Sigmoid colon (tissue), 7 donors: ENCODE data around the gene MSI1. TPM values are rescaled to one million over a fixed set of nuclear protein-coding genes. Genes with fewer than 3 reads are reported as not detected.

Experiments used
- DNase-seq: peaks from one replicate; pipeline ENCODE4 v3.0.0-alpha.2; 2019
- H3K27ac ChIP-seq, 4 donors: fragments of 200-600 bp; sonication (generic); one replicate each; pipeline ENCODE4 v1.5.1; 2016 to 2019; ENCODE audit warnings: mild to moderate bottlenecking in 1 of 4
- H3K27me3 ChIP-seq, 3 donors: fragments of 200-600 bp; sonication (generic); one replicate each; pipeline ENCODE4 v1.5.1; 2019; ENCODE audit warnings: mild to moderate bottlenecking in 1 of 3
- H3K36me3 ChIP-seq, 4 donors: fragments of 200-600 bp; sonication (generic); one replicate each; pipeline ENCODE4 v1.5.1; 2016 to 2019
- H3K4me1 ChIP-seq, 4 donors: fragments of 200-600 bp; sonication (generic); one replicate each; pipeline ENCODE4 v1.5.1; 2017 to 2019
- H3K4me3 ChIP-seq, 4 donors: fragments of 200-600 bp; sonication (generic); one replicate each; pipeline ENCODE4 v1.5.1; 2017 to 2019; ENCODE audit warnings: mild to moderate bottlenecking in 2 of 4, moderate library complexity in 1 of 4
- H3K9me3 ChIP-seq, 4 donors: fragments of 200-600 bp in 3 of 4; sonication (generic) in 3 of 4; one replicate each; pipeline versions ENCODE4 v1.5.1 to v1.6.1; 2013 to 2019
- EP300 ChIP-seq, 4 donors: sonication (generic); formaldehyde crosslinking; IDR thresholded peaks; one replicate each; pipeline ENCODE4 v1.6.1; 2017; ENCODE audit warnings: antibody characterized with exemption in 4 of 4
- POLR2A ChIP-seq, 2 donors: fragments of 450-650 bp; IDR thresholded peaks; one replicate each; pipeline ENCODE4 v1.6.1; 2016; ENCODE audit warnings: antibody characterized with exemption in 2 of 2, mild to moderate bottlenecking in 2 of 2, moderate library complexity in 2 of 2
- POLR2AphosphoS5 ChIP-seq, 4 donors: sonication (generic); formaldehyde crosslinking; IDR thresholded peaks; one replicate each; pipeline ENCODE4 v1.6.1; 2017; ENCODE audit warnings: antibody characterized with exemption in 4 of 4
- WGBS, 2 donors: extraction: QIAGEN DNeasy Blood & Tissue Kit; methylation state at CpG; one replicate each; pipeline ENCODE4 v1.1.7; 2013; 5-methylcytosine and 5-hydroxymethylcytosine counted together
- intact Hi-C: fragments of 100-400 bp; cut with DNase I; formaldehyde crosslinking; loops from one replicate; pipeline ENCODE4 v1.15.1; 2023
- polyA plus RNA-seq, 3 donors: library from polyadenylated mRNA; stranded (reverse); fragments of 200-250 nt; gene quantifications; one replicate each; pipeline ENCODE4 v1.2.3, GENCODE V29; 2013
- small RNA-seq, 3 donors: library from RNA; depleted of rRNA; stranded (forward); fragments of <200 nt; gene quantifications; one replicate each; pipeline ENCODE3, GENCODE V24; 2016
- total RNA-seq, 4 donors: library from RNA; depleted of rRNA; stranded (reverse); fragments of >200 nt; gene quantifications; one replicate each; pipeline ENCODE4 v1.1.0, GENCODE V29; 2016
- TF ChIP-seq, protein P1 (sequence below), 4 experiments: fragments of 450-650 bp in 3 of 4; fragments of 200-600 bp in 1 of 4; IDR thresholded peaks; one replicate each; pipeline ENCODE4 v1.5.1; 2016 to 2019; ENCODE audit warnings: antibody characterized with exemption in 4 of 4, mild to moderate bottlenecking in 3 of 4, moderate library complexity in 2 of 4
- donor health status: healthy with polysubstance abuse.
- donor health status: Bipolar disorder and iron deficiency.
- donor health status: healthy.

The MSI1 gene
- total and polyA plus RNA-seq, 7 donors, result 0.60 to 1.2 (median 0.91) TPM; not detected in 3

DNA sequence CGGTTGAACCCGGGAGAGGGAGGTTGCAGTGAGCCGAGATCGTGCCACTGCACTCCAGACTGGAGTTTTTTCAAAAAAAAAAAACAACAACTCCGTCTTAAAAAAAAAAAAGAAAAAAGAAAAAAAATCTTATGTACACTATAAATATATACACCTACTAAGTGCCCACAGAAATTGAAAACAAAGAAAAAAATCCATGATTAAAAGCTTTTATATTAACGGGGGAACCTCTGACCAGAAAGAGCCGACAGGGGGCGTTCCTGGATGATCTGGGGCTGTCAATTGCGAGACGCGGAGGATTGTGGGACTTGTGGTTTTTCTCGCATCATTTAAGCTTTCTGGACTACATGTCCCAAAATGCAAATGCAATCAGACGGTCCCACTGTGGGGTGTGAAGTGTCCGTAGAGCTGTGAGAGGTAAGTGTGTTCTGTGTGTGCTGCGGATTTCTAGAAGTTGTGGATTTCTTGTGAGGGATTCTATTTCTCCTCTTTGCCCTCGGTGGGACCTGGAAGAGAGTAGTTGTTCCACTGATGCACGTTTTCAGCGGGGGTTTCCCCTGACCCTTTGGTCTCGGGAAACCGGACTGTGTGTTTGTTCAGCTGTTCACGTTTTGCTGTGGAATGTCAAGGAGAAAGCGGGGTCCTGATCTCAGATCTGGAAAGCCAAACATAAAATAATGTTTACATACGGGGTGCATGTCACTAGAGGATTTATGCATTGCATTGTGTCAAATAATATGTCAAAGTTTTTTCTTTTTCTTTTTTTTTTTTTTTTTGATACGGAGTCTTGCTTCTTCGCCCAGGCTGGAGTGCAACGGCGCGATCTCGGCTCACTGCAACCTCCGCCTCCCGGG is 66.8 kb downstream of the MSI1 start, which contains the start of gene SIRT4:
Gene SIRT4, plus strand, starts transcription at position 360 of the 854 bp plus-strand sequence. CDS start 1,241 bp downstream, outside the sequence.
- Histone ChIP-seq H3K36me3 (no peaks in the 10 kb centered on the region), H3K4me1 (peaks cover 0 to 11% (median 7%) of the 10 kb centered on the region in 4 donors), H3K27ac (peak within 1 kb of the TSS; percentile 75 to 79 (median 78)), H3K4me3 (peak within 1 kb of the TSS; percentile 56 to 66 (median 60)), H3K27me3 (no peaks in the 10 kb centered on the region), H3K9me3 (no peaks in the 10 kb centered on the region)
- WGBS, 2 donors, result 9 to 11% methylated on average over 31 of the region's 31 CpGs
- TF ChIP-seq POLR2A (IDR thresholded peaks at IDR 0.05) (no peak), EP300 (IDR thresholded peaks at IDR 0.05) (no peak), POLR2AphosphoS5 (IDR thresholded peaks at IDR 0.05) (peak in 3 of 4 donors; percentile 30 to 83 (median 50))
- TF ChIP-seq, protein P1, sequence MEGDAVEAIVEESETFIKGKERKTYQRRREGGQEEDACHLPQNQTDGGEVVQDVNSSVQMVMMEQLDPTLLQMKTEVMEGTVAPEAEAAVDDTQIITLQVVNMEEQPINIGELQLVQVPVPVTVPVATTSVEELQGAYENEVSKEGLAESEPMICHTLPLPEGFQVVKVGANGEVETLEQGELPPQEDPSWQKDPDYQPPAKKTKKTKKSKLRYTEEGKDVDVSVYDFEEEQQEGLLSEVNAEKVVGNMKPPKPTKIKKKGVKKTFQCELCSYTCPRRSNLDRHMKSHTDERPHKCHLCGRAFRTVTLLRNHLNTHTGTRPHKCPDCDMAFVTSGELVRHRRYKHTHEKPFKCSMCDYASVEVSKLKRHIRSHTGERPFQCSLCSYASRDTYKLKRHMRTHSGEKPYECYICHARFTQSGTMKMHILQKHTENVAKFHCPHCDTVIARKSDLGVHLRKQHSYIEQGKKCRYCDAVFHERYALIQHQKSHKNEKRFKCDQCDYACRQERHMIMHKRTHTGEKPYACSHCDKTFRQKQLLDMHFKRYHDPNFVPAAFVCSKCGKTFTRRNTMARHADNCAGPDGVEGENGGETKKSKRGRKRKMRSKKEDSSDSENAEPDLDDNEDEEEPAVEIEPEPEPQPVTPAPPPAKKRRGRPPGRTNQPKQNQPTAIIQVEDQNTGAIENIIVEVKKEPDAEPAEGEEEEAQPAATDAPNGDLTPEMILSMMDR (IDR thresholded peaks at IDR 0.05), result peak in 3 of 4 experiments; percentile 45 to 65 (median 63)
- peak; percentile 92 for DNase-seq
- intact Hi-C loops, result loop anchor here (1.0 kb wide), 1 partner anchor 15 kb away; no protein-coding TSS in a partner anchor

DNA sequence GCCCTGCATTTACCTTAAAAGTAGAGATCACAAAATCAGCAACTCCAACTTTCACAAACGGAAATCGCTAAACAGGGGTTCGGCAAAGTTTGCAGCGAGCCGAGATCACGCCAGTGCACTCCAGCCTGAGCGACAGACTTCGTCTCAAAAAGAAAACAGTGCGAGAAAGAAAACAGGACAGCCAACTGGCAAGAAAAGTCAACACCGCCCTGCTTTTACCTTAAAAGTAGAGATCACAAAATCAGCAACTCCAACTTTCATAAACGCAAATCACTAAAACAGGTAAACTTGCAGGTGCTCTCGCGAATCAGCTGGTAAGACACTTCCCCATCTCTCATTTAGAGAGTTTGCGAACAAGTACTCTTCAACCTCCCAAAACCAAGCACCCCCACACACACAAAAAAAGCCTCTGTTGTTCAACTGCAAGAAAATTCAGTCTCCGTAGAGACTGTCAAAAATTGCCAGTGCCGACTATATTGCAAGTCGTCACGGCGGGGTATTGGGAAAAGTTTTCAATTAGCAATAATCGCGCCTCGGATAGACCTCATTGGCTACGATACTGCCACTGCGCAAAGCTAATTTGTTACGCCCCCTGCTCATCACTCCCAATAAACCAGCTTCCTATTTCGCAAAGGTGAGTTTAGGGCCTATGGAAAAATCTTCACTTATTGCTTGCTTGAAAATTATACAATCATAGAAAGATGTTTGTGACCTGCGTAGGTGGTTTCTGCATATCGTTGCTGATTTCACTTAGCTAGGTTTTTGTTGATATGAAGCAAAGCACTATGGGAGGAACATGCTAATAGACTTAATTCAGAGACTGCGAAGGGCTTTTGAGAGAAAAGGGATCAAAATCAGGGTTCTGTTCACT is 76.1 kb downstream of the MSI1 start, which contains the start of gene RNU4-1:
Gene RNU4-1, minus strand, starts transcription at position 577 of the 871 bp plus-strand sequence.
- 0% methylated on average over 29 of the region's 29 CpGs for WGBS, 2 donors

DNA sequence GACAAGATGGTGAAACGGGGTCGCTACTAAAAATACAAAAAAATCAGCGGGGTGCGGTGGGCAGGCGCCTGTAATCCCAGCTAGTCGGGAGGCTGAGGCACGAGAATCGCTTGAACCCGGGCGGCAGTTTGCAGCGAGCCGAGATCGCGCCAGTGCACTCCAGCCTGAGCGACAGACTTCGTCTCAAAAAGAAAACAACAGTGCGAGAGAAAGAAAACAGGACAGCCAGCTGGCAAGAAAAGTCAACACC is 76.6 kb downstream of the MSI1 start:
- TF ChIP-seq, protein P1 (IDR thresholded peaks at IDR 0.05), result no peak
- peaks cover 0 to 12% (median 5%) of the 10 kb centered on the region in 4 donors for H3K4me1 ChIP-seq
- intact Hi-C loops, result loop anchor here (10.0 kb wide), 1 partner anchor 1108 kb away; no protein-coding TSS in a partner anchor
- no peaks in the 10 kb centered on the region for H3K27me3 ChIP-seq
- no peak for DNase-seq
- 0% methylated on average over 17 of the region's 17 CpGs for WGBS, 2 donors
- H3K27ac ChIP-seq, result peak overlapping the region; percentile 92 to 98 (median 94)
- H3K9me3 ChIP-seq, result no peaks in the 10 kb centered on the region
- no peaks in the 10 kb centered on the region for H3K36me3 ChIP-seq
- peak overlapping the region; percentile 54 to 66 (median 57) for H3K4me3 ChIP-seq

More for the DNA sequence above, 76.1 kb downstream of the MSI1 start, which contains the start of gene RNU4-1:
- Histone ChIP-seq H3K27ac (peak within 1 kb of the TSS; percentile 92 to 98 (median 94)), H3K36me3 (no peaks in the 10 kb centered on the region), H3K27me3 (no peaks in the 10 kb centered on the region), H3K4me3 (peak within 1 kb of the TSS; percentile 54 to 66 (median 57)), H3K4me1 (peaks cover 0 to 12% (median 5%) of the 10 kb centered on the region in 4 donors), H3K9me3 (no peaks in the 10 kb centered on the region)
- intact Hi-C loops, result loop anchor here (10.0 kb wide), 1 partner anchor 1108 kb away; no protein-coding TSS in a partner anchor
- DNase-seq, result peak; percentile 88
- TF ChIP-seq, protein P1 (IDR thresholded peaks at IDR 0.05), result no peak
- TF ChIP-seq POLR2AphosphoS5 (IDR thresholded peaks at IDR 0.05) (peak; percentile 73 to 96 (median 89)), POLR2A (IDR thresholded peaks at IDR 0.05) (peak; percentile 60 to 81)

Small RNAs within 50 kb of the gene (small RNA-seq; reads per million reads assigned to genes)
- gene RNU4-1, result 608 to 1,684 (median 799) reads per million in 3 donors
- 618 to 1,043 (median 644) reads per million in 3 donors for gene RNU4-2
- gene RNU6-1088P, result 0 reads per million in 3 donors

Other genes starting within 250 kb of the MSI1 start
- 10 to 100 TPM; 30.3 to 70.3 (median 40.4) TPM for gene GCN1, start 174.4 kb downstream of the MSI1 start, total RNA-seq
- gene GCN1, start 174.4 kb downstream of the MSI1 start, polyA plus RNA-seq, result 10 to 100 TPM in 2 of 3 donors, 1 to 10 TPM in 1; 9.2 to 43.3 (median 18.0) TPM
- 1,000 to 10,000 TPM; 2,593 to 3,468 (median 2,960) TPM for gene RPLP0, start 168.1 kb downstream of the MSI1 start, total RNA-seq
- 1,000 to 10,000 TPM; 3,521 to 5,499 (median 3,713) TPM for gene RPLP0, start 168.1 kb downstream of the MSI1 start, polyA plus RNA-seq
- 100 to 1,000 TPM in 1 of 4 donors, 10 to 100 TPM in 3; 41.0 to 127 (median 42.7) TPM for gene PXN, start 103.4 kb downstream of the MSI1 start, total RNA-seq
- 100 to 1,000 TPM in 2 of 3 donors, 10 to 100 TPM in 1; 79.3 to 111 (median 101) TPM for gene PXN, start 103.4 kb downstream of the MSI1 start, polyA plus RNA-seq
- under 1 TPM; under 0.01 TPM for gene RNU4-2, start 77.3 kb downstream of the MSI1 start, total RNA-seq
- gene RNU4-2, start 77.3 kb downstream of the MSI1 start, polyA plus RNA-seq, result not detected
- gene RNU4-1, start 75.9 kb downstream of the MSI1 start, total RNA-seq, result under 1 TPM in 3 of 4 donors, not detected in 1; under 0.01 TPM
- not detected for gene RNU4-1, start 75.9 kb downstream of the MSI1 start, polyA plus RNA-seq
- gene SIRT4, start 66.8 kb downstream of the MSI1 start, total RNA-seq, result 1 to 10 TPM; 2.8 to 3.6 (median 3.2) TPM
- gene SIRT4, start 66.8 kb downstream of the MSI1 start, polyA plus RNA-seq, result 1 to 10 TPM in 1 of 3 donors, under 1 TPM in 2; 0.69 to 1.2 (median 0.92) TPM
- gene PLA2G1B, start 41.4 kb downstream of the MSI1 start, total RNA-seq, result not detected
- gene PLA2G1B, start 41.4 kb downstream of the MSI1 start, polyA plus RNA-seq, result 1 to 10 TPM in 1 of 3 donors, not detected in 2; 7.8 TPM
- gene COX6A1, start 68.9 kb upstream of the MSI1 start, total RNA-seq, result 100 to 1,000 TPM; 432 to 759 (median 620) TPM
- 1,000 to 10,000 TPM in 1 of 3 donors, 100 to 1,000 TPM in 2; 628 to 1,413 (median 992) TPM for gene COX6A1, start 68.9 kb upstream of the MSI1 start, polyA plus RNA-seq
- gene TRIAP1, start 77.2 kb upstream of the MSI1 start, total RNA-seq, result 10 to 100 TPM in 3 of 4 donors, 1 to 10 TPM in 1; 8.6 to 14.8 (median 12.4) TPM
- 10 to 100 TPM; 33.6 to 37.7 (median 34.8) TPM for gene TRIAP1, start 77.2 kb upstream of the MSI1 start, polyA plus RNA-seq
- 10 to 100 TPM; 17.4 to 20.0 (median 19.2) TPM for gene GATC, start 77.3 kb upstream of the MSI1 start, total RNA-seq
- 10 to 100 TPM in 2 of 3 donors, 1 to 10 TPM in 1; 8.4 to 15.0 (median 13.0) TPM for gene GATC, start 77.3 kb upstream of the MSI1 start, polyA plus RNA-seq
- gene SRSF9, start 100.6 kb upstream of the MSI1 start, total RNA-seq, result 10 to 100 TPM; 41.4 to 55.1 (median 45.2) TPM
- 100 to 1,000 TPM; 136 to 187 (median 158) TPM for gene SRSF9, start 100.6 kb upstream of the MSI1 start, polyA plus RNA-seq
- 100 to 1,000 TPM; 204 to 254 (median 235) TPM for gene DYNLL1, start 126.9 kb upstream of the MSI1 start, total RNA-seq
- 100 to 1,000 TPM; 285 to 942 (median 912) TPM for gene DYNLL1, start 126.9 kb upstream of the MSI1 start, polyA plus RNA-seq
- gene COQ5, start 160.0 kb upstream of the MSI1 start, total RNA-seq, result 10 to 100 TPM; 17.4 to 29.4 (median 26.4) TPM
- gene COQ5, start 160.0 kb upstream of the MSI1 start, polyA plus RNA-seq, result 10 to 100 TPM; 29.2 to 62.9 (median 38.4) TPM
- gene RNF10, start 165.2 kb upstream of the MSI1 start, total RNA-seq, result 100 to 1,000 TPM; 106 to 165 (median 110) TPM
- gene RNF10, start 165.2 kb upstream of the MSI1 start, polyA plus RNA-seq, result 100 to 1,000 TPM; 115 to 177 (median 141) TPM
- gene POP5, start 212.2 kb upstream of the MSI1 start, total RNA-seq, result 10 to 100 TPM; 21.0 to 33.4 (median 25.2) TPM
- 10 to 100 TPM; 27.6 to 58.0 (median 28.4) TPM for gene POP5, start 212.2 kb upstream of the MSI1 start, polyA plus RNA-seq